Measurements from ENCODE around the gene PIK3R1. TPM values are rescaled to one million over a fixed set of nuclear protein-coding genes. Genes with fewer than 3 reads are reported as not detected.

Gene PIK3R1
- polyA plus RNA-seq, 1 donor (not counting 4 experiments of a cell fraction or from before 2014, with no cell fraction given): 16.7 TPM

DNA sequence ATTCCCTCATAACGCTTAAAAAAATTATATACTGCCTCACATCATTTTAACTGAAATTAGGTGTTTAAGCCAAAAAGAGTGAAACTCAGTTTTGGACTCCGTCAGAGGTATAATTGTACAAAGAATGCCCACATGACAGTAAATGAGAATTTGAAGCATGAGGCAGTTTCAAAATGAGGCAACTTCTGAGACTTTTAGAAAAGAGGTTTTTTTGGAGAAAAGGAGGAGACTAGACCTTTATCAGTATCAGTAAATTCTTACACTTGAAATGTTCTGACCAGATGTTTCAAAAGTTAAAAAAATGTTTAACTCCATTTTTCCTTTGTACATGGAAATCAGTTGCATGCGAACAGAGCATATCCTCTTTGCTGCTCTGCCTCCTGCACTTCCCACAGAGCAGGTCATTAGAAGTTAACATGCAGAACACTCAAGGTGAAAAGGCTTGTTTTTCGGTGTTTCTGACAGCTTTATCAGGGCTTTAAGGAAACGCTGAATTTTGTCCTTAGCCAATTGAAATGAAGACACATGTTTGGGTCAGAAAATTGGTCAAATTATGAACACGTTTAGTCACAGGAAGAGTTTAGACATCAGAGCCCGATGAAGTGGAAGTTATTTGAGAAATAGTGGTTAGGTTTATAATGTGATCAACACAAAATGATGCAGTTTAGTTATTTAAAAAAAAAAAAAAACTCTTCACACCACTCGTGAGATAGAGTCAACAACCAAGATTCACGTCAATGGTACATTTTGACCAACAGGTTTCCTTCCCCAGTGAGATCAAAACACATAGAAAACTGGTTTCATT is 59.5 kb downstream of the PIK3R1 start:
- peaks cover 1 to 26% of the 10 kb centered on the region in 2 experiments for H3K36me3 ChIP-seq (ENCODE audit: control insufficient read depth in 2 of 2, extremely low read depth in 1 of 2, insufficient read depth in 2 of 2, low read length in 2 of 2)

DNA sequence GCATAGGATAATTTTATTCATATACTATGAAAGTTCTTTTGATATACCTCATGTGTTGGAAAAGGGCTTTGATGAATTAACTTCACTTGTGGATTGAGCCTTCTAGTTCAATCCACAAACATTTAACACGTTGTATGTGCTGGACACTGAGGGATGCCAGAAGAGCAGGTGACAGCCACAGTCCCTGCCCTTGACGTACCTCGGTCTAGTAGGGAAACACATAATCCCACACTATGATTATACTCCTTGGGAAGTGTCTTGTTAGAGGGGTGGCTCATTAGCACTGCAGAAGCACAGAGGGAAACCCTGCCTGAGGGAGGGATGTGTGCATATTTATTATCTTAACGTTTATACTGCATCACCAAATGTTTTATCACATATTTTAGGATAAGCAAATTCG is 61.2 kb downstream of the PIK3R1 start:
- Histone ChIP-seq H3K4me1 (ENCODE audit: control insufficient read depth, extremely low read depth, insufficient read depth, low read length) (peaks cover 31% of the 10 kb centered on the region), H3K27me3 (ENCODE audit: control insufficient read depth, extremely low read depth, insufficient read depth, low read length) (no peaks in the 10 kb centered on the region), H3K27ac (ENCODE audit: control insufficient read depth, insufficient read depth, low read length) (peak overlapping the region; percentile 10), H3K9ac (ENCODE audit: control insufficient read depth, extremely low read depth, insufficient read depth, low read length) (no peak overlapping the region), H3K4me2 (ENCODE audit: control insufficient read depth, extremely low read depth, insufficient read depth, low read depth, low read length) (peak overlapping the region; percentile 37), H3K79me2 (ENCODE audit: control insufficient read depth, insufficient read depth, low read length) (peaks cover 3% of the 10 kb centered on the region), H4K20me1 (ENCODE audit: control insufficient read depth, extremely low read depth, insufficient read depth, low read length) (no peaks in the 10 kb centered on the region), H3K9me3 (ENCODE audit: control insufficient read depth, low read depth, low read length) (no peaks in the 10 kb centered on the region), H3K4me3 (ENCODE audit: control insufficient read depth in 2 of 3, extremely low read depth in 1 of 3, insufficient read depth in 2 of 3, low read depth in 1 of 3, low read length in 3 of 3) (no peak overlapping the region), H2AFZ (ENCODE audit: control insufficient read depth, low read length) (no peak overlapping the region), H3K9me1 (ENCODE audit: control insufficient read depth, extremely low read depth, insufficient read depth, low read length) (no peaks in the 10 kb centered on the region), H3K36me3 (ENCODE audit: control insufficient read depth in 2 of 2, extremely low read depth in 1 of 2, insufficient read depth in 2 of 2, low read length in 2 of 2) (peaks cover 1 to 25% of the 10 kb centered on the region in 2 experiments)
- FAIRE-seq: no peak
- no peak for DNase-seq (ENCODE audit: low read depth, low spot score)
- TF ChIP-seq, protein P1, sequence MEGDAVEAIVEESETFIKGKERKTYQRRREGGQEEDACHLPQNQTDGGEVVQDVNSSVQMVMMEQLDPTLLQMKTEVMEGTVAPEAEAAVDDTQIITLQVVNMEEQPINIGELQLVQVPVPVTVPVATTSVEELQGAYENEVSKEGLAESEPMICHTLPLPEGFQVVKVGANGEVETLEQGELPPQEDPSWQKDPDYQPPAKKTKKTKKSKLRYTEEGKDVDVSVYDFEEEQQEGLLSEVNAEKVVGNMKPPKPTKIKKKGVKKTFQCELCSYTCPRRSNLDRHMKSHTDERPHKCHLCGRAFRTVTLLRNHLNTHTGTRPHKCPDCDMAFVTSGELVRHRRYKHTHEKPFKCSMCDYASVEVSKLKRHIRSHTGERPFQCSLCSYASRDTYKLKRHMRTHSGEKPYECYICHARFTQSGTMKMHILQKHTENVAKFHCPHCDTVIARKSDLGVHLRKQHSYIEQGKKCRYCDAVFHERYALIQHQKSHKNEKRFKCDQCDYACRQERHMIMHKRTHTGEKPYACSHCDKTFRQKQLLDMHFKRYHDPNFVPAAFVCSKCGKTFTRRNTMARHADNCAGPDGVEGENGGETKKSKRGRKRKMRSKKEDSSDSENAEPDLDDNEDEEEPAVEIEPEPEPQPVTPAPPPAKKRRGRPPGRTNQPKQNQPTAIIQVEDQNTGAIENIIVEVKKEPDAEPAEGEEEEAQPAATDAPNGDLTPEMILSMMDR (optimal IDR thresholded peaks at IDR 0.05 in 1 of 3, IDR thresholded peaks at IDR 0.05 in 1 of 3, conservative IDR thresholded peaks at IDR 0.05 in 1 of 3; ENCODE audit: extremely low read depth in 1 of 3, insufficient read depth in 2 of 3, low read length in 3 of 3): no peak
- TF ChIP-seq EZH2 (IDR thresholded peaks at IDR 0.05; ENCODE audit: low read length): no peak
- dilution Hi-C loops (cut with MboI; ENCODE audit: extremely low pct_ligation_motif_present, low sequenced_read_pairs): no loop called here

More for the DNA sequence above, 59.5 kb downstream of the PIK3R1 start:
- Histone ChIP-seq H3K27ac (ENCODE audit: control insufficient read depth, insufficient read depth, low read length) (no peak overlapping the region), H3K9me3 (ENCODE audit: control insufficient read depth, low read depth, low read length) (no peaks in the 10 kb centered on the region), H3K27me3 (ENCODE audit: control insufficient read depth, extremely low read depth, insufficient read depth, low read length) (no peaks in the 10 kb centered on the region), H2AFZ (ENCODE audit: control insufficient read depth, low read length) (no peak overlapping the region), H3K4me1 (ENCODE audit: control insufficient read depth, extremely low read depth, insufficient read depth, low read length) (peaks cover 33% of the 10 kb centered on the region), H3K79me2 (ENCODE audit: control insufficient read depth, insufficient read depth, low read length) (peaks cover 9% of the 10 kb centered on the region), H3K9ac (ENCODE audit: control insufficient read depth, extremely low read depth, insufficient read depth, low read length) (no peak overlapping the region), H3K4me2 (ENCODE audit: control insufficient read depth, extremely low read depth, insufficient read depth, low read depth, low read length) (no peak overlapping the region), H3K9me1 (ENCODE audit: control insufficient read depth, extremely low read depth, insufficient read depth, low read length) (no peaks in the 10 kb centered on the region), H3K4me3 (ENCODE audit: control insufficient read depth in 2 of 3, extremely low read depth in 1 of 3, insufficient read depth in 2 of 3, low read depth in 1 of 3, low read length in 3 of 3) (no peak overlapping the region), H4K20me1 (ENCODE audit: control insufficient read depth, extremely low read depth, insufficient read depth, low read length) (no peaks in the 10 kb centered on the region)
- no peak for DNase-seq (ENCODE audit: low read depth, low spot score)
- TF ChIP-seq, protein P1 (optimal IDR thresholded peaks at IDR 0.05 in 1 of 3, IDR thresholded peaks at IDR 0.05 in 1 of 3, conservative IDR thresholded peaks at IDR 0.05 in 1 of 3; ENCODE audit: extremely low read depth in 1 of 3, insufficient read depth in 2 of 3, low read length in 3 of 3): no peak
- TF ChIP-seq EZH2 (IDR thresholded peaks at IDR 0.05; ENCODE audit: low read length): no peak
- no peak for FAIRE-seq
- dilution Hi-C loops (cut with MboI; ENCODE audit: extremely low pct_ligation_motif_present, low sequenced_read_pairs): no loop called here

Data from keratinocyte (primary cell).